Activated naive CD8-positive, alpha-beta T cell treated with anti-CD3 and anti-CD28 coated beads, Interleukin-2, amount 50 U/mL, for 24 hours (primary cell): ENCODE results near the gene DNMBP.
"Not testable (repeated sequence)": the region's sequence is repeated elsewhere in the genome, so short reads cannot be mapped to it uniquely, and the experiment has no call there.

Experiments
- ATAC-seq: fragments of 150-1000 bp; cut with Tn5 transposase; one replicate; pipeline ENCODE4 v1.10.0; 2021
- DNase-seq: peaks from one replicate; pipeline ENCODE4 v3.0.0; 2021
- H3K27ac Mint-ChIP-seq: one replicate; pipeline ENCODE4 v1.8.0; 2021; ENCODE audit warnings: mild to moderate bottlenecking, mixed read lengths
- H3K27me3 Mint-ChIP-seq: one replicate; pipeline ENCODE4 v1.8.0; 2021; ENCODE audit warnings: mixed read lengths
- H3K36me3 Mint-ChIP-seq: one replicate; pipeline ENCODE4 v1.8.0; 2021; ENCODE audit warnings: low read depth, mixed read lengths
- H3K4me1 Mint-ChIP-seq: one replicate; pipeline ENCODE4 v1.8.0; 2021; ENCODE audit warnings: mixed read lengths
- H3K4me3 Mint-ChIP-seq: one replicate; pipeline ENCODE4 v1.8.0; 2021; ENCODE audit warnings: mild to moderate bottlenecking, moderate library complexity, mixed read lengths
- H3K9me3 Mint-ChIP-seq: one replicate; pipeline ENCODE4 v1.8.0; 2021; ENCODE audit warnings: mixed read lengths

DNMBP gene

DNA sequence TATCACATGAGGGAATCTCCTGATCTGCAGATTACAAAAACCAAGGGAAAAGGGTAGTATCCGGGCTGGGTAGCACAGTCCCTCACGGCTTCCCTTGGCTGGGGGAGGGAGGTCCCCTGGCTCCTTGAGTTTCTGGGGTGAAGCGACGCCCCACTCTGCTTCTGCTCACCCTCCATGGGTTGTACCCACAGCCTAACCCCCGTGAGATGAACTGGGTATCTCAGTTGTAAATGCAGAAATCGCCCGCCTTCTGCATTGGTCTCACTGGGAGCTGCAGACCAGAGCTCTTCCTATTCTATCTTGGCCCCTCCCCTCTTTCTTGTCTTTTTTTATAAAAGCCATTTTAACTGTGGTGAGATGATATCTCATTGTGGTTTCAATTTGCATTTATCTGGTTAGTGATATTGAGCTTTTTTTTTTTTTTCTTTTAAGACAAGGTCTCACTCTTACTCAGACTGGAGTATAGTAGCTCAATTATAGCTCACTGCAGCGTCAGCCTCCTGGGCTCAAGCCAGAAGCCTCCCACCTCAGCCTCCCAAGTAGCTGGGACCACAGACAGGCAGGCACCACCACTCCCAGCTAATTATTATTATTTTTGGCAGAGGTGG, 139.5 kb downstream of the DNMBP start:
- peak overlapping the region; percentile 73 for H3K27ac Mint-ChIP-seq
- DNase-seq = peak; percentile 60
- ATAC-seq = peak; percentile 96

DNA sequence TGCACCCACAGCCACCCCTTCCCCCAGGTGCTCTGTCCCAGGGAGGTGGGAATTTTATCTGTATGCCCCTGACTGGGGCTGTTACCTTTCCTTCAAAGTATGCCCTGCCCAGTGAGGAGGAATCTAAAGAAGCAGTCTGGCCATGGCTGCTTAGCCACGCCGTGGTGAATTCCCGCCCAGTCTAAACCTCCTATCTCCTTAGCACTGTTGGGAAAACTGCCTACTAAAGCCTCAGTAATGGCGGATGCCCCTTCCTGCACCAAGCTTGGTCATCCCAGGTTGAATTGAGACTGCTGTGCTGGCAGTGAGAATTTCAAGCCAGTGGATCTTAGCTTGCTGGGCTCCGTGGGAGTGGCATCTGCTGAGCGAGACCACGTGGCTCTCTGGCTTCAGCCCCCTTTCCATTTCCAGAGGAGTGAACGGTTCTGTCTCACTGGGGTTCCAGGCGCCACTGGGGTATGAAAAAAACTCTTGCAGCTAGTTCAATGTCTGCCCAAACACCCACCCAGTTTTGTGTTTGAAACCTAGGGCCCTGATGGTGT, 140.1 kb downstream of the DNMBP start:
- Mint-ChIP-seq H3K4me3 (no peak overlapping the region), H3K27ac (no peak overlapping the region), H3K27me3 (peaks cover 93% of the 10 kb centered on the region), H3K9me3 (peaks cover 16% of the 10 kb centered on the region), H3K36me3 (peaks cover 12% of the 10 kb centered on the region), H3K4me1 (peaks cover 17% of the 10 kb centered on the region)
- ATAC-seq (peak; percentile 34), DNase-seq (peak; percentile 18)

More for the DNA sequence above, 139.5 kb downstream of the DNMBP start:
- Mint-ChIP-seq H3K9me3 (peaks cover 16% of the 10 kb centered on the region), H3K36me3 (peaks cover 12% of the 10 kb centered on the region), H3K4me3 (peak overlapping the region; percentile 41), H3K27me3 (peaks cover 91% of the 10 kb centered on the region), H3K4me1 (peaks cover 17% of the 10 kb centered on the region)

DNA sequence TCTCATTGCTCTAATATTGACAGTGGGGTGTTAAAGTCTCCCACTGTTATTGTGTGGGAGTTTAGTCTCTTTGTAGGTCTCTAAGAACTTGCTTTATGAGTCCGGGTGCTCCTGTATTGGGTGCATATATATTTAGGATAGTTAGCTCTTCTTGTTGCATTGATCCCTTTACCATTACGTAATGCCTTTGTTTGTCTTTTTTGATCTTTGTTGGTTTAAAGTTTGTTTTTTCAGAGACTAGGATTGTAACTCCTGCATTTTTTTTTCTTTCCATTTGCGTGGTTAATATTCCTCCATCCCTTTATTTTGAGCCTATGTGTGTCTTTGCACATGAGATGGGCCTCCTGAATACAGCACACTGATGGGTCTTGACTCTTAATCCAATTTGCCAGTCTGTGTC, 142.5 kb downstream of the DNMBP start:
- H3K36me3 Mint-ChIP-seq = peaks cover 12% of the 10 kb centered on the region
- H3K4me1 Mint-ChIP-seq = peaks cover 17% of the 10 kb centered on the region
- not testable (repeated sequence) for ATAC-seq, H3K4me3 Mint-ChIP-seq, DNase-seq, H3K27ac Mint-ChIP-seq
- peaks cover 83% of the 10 kb centered on the region for H3K27me3 Mint-ChIP-seq
- peaks cover 16% of the 10 kb centered on the region for H3K9me3 Mint-ChIP-seq

DNA sequence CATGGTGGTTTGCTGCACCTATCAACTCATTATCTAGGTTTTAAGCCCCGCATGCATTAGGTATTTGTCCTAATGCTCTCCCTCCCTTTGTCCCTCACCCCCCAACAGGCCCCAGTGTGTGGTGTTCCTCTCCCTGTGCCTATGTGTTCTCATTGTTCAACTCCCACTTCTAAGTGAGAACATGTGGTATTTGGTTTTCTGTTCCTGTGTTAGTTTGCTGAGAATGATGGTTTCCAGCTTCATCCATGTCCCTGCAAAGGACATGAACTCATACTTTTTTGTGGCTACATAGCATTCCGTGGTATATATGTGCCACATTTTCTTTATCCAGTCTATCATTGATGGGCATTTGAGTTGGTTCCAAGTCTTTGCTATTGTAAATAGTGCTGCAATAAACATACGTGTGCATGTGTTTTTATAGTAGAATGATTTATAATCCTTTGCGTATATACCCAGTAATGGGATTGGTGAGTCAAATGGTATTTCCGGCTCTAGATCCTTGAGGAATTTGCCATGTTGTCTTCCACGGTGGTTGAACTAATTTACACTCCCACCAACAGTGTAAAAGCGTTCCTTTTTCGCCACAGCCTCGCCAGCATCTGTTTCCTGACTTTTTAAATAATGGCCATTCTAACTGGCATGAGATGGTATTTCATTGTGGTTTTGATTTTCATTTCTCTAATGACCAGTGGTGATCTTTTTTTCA, 146.1 kb downstream of the DNMBP start:
- not testable (repeated sequence) for H3K27ac Mint-ChIP-seq, ATAC-seq, H3K4me1 Mint-ChIP-seq, DNase-seq, H3K4me3 Mint-ChIP-seq
- H3K36me3 Mint-ChIP-seq = peaks cover 12% of the 10 kb centered on the region
- peaks cover 70% of the 10 kb centered on the region for H3K27me3 Mint-ChIP-seq
- H3K9me3 Mint-ChIP-seq = peaks cover 16% of the 10 kb centered on the region

DNA sequence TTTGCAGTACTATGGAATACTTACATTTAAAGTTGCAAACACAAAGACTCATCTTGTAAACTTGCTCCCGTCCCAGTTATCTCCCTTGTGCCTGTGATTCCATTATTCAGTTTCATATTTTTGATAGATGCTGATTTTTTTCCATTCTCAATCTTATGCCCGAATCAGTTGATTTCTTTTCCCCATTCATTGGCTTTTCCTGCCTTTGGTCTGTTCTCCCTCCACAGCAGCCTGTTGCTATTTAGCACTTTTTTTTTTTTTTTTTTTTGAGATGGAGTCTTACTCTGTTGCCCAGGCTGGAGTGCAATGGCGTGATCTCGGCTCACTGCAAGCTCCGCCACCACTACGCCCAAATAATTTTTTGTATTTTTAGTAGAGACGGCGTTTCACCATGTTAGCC, 149.3 kb downstream of the DNMBP start:
- Mint-ChIP-seq H3K27me3 (peaks cover 42% of the 10 kb centered on the region), H3K4me1 (no peaks in the 10 kb centered on the region), H3K27ac (no peak overlapping the region), H3K9me3 (no peaks in the 10 kb centered on the region), H3K36me3 (no peaks in the 10 kb centered on the region), H3K4me3 (no peak overlapping the region)
- ATAC-seq (no peak), DNase-seq (no peak)

DNA sequence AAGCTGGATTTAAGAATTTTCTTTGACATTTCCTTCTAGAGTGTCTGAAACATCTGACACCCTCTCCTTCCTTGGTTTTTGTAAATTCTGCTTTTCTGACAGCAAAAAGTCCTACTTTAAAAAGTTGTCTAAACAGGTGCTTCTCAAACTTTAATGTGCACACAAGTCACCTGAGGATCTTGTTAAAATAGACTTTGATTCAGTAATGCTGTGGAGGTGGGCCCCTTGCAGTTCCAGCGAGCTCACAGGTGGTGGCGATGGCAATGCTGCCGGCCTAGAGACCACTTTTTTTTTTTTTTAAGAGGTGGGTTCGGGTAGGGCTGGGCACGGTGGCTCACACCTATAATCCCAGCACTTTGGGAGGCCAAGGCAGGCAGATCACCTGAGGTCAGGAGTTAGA, 150.2 kb downstream of the DNMBP start:
- no peak for DNase-seq
- Mint-ChIP-seq H3K4me3 (no peak overlapping the region), H3K9me3 (no peaks in the 10 kb centered on the region), H3K27me3 (peaks cover 35% of the 10 kb centered on the region), H3K4me1 (no peaks in the 10 kb centered on the region), H3K36me3 (no peaks in the 10 kb centered on the region), H3K27ac (no peak overlapping the region)
- ATAC-seq = no peak

DNA sequence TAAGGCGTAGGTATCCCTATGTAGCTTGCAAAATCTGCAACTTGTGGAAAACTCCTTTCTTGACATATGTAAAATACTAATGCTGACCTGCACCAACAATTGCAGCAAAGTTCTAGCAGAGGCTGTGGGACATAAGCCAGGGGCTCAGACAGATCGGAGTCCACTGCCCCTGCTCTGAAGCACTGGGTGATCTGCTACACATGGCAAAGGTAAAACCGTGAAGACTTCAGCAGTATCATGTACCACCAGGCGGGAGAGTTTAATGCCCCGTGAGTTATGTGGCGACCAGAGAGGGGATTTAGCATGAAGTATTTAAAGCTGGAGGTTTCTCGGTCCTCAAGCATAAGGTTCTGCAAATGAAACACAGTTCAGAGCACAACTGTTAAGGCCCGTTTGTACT, 150.9 kb downstream of the DNMBP start:
- ATAC-seq = no peak
- no peak overlapping the region for H3K27ac Mint-ChIP-seq

DNA sequence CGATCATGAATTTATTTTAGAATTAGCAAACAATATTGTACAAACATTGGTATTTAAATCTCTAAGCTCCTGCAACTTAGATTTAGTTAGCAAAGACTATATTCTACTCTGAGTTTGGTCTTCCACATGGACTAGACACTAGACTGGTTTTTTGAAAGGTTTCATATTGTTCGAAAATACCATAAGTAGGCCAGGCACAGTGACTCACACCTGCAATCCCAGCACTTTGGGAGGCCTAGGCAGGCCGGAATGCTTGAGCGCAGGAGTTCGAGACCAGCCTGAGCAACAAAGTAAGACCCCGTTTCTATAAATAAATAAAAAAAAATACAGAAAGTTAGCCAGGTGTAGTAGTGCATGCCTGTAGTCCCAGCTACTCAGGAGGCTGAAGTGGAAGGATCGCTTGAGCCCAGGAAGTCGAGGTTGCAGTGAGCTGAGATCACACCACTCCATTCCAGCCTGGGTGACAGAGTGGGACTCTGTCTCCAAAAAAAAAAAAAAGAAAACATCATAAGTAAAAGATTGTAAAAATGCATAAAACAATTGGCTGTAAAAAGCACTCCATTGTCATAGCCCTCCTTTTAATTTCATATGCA, 154.2 kb downstream of the DNMBP start:
- Mint-ChIP-seq H3K4me1 (no peaks in the 10 kb centered on the region), H3K4me3 (no peak overlapping the region), H3K27me3 (peaks cover 13% of the 10 kb centered on the region), H3K36me3 (peaks cover 6% of the 10 kb centered on the region), H3K27ac (no peak overlapping the region), H3K9me3 (no peaks in the 10 kb centered on the region)
- ATAC-seq (no peak), DNase-seq (no peak)

More for the DNA sequence above, 150.9 kb downstream of the DNMBP start:
- no peaks in the 10 kb centered on the region for H3K4me1 Mint-ChIP-seq
- no peaks in the 10 kb centered on the region for H3K9me3 Mint-ChIP-seq
- no peak overlapping the region for H3K4me3 Mint-ChIP-seq
- no peaks in the 10 kb centered on the region for H3K36me3 Mint-ChIP-seq
- peaks cover 28% of the 10 kb centered on the region for H3K27me3 Mint-ChIP-seq
- DNase-seq = no peak

DNA sequence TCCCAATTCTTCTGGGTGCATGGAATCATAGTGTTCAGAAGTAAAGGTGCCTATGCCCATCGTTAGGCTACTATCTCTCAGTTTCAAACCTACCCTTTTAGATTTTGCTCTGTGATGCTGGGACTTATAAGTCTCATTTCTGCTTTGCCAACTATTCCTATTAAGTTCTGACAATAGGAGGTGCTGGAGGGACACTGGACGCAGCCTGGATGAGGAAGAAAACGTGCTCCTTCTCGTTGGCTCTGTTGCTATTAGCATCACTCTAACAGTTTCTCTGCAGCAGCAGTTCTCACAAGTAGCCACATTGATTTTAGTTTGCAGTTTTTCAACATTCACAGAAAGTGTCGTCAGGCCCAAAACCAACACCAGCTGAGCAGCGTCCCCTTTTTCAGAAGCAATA, 154.9 kb downstream of the DNMBP start:
- no peaks in the 10 kb centered on the region for H3K9me3 Mint-ChIP-seq

DNA sequence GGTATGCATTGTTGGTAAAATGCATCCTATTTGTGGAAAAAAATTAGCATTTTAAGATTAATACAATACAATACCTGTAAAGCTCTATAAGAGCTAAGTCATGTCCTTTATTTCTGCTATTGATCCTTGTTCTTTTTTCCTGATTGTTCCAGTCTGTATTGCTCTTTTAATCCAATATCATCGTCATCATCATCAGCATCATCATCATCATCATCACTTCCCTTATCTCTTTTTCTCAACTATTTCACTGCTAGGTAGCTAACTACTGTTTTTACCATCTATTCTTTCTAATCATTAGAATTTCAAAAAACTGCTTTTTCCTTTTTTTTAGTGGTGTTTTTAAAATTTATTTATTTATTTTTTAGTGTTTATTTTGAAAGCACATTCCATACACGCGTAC, 156.1 kb downstream of the DNMBP start:
- H3K4me3 Mint-ChIP-seq = no peak overlapping the region
- no peak overlapping the region for H3K27ac Mint-ChIP-seq
- H3K36me3 Mint-ChIP-seq = peaks cover 6% of the 10 kb centered on the region
- peaks cover 3% of the 10 kb centered on the region for H3K27me3 Mint-ChIP-seq
- no peaks in the 10 kb centered on the region for H3K4me1 Mint-ChIP-seq
- H3K9me3 Mint-ChIP-seq = no peaks in the 10 kb centered on the region
- no peak for DNase-seq
- ATAC-seq = no peak

More for the DNA sequence above, 154.9 kb downstream of the DNMBP start:
- ATAC-seq = no peak
- Mint-ChIP-seq H3K36me3 (peaks cover 6% of the 10 kb centered on the region), H3K4me3 (no peak overlapping the region), H3K27me3 (peaks cover 10% of the 10 kb centered on the region), H3K27ac (no peak overlapping the region), H3K4me1 (no peaks in the 10 kb centered on the region)
- no peak for DNase-seq

DNA sequence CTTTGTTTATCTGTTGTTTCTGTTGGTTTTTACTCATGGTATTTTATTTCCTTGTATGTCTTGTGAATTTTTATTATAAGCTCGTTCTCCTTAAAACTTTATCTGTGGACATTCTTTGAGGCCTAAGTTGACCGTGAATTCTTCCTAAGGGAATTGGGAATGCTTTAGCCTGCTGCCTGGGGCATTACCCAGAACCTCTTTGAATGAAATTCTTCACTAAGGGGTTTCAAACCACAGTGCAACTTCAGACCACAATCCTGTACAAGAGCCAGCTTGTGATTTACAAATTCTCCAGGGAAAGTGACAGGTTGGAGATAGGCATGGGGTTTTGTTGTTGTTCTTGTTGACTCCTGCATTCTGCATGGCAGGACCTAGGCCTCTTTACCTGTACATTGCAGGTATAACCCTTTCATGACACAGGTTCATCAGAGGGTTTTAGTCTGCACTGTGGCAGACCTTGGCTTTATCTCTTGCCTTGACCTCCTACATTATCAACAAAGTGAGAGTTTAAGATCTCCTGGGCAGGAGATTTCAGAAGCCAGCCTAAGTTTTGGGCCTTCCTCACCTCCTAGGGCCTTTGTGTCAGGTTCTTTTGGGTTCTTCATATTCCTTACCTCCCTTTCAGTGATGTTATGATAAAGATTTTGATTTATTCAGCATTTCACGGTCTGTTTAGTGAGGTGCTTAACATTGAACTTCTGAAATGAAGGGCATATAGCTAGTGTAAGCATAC, 157.1 kb downstream of the DNMBP start:
- no peaks in the 10 kb centered on the region for H3K4me1 Mint-ChIP-seq
- ATAC-seq (no peak), DNase-seq (no peak)
- no peak overlapping the region for H3K27ac Mint-ChIP-seq
- H3K4me3 Mint-ChIP-seq = no peak overlapping the region
- peaks cover 6% of the 10 kb centered on the region for H3K36me3 Mint-ChIP-seq
- H3K9me3 Mint-ChIP-seq = no peaks in the 10 kb centered on the region
- H3K27me3 Mint-ChIP-seq = peaks cover 1% of the 10 kb centered on the region

DNA sequence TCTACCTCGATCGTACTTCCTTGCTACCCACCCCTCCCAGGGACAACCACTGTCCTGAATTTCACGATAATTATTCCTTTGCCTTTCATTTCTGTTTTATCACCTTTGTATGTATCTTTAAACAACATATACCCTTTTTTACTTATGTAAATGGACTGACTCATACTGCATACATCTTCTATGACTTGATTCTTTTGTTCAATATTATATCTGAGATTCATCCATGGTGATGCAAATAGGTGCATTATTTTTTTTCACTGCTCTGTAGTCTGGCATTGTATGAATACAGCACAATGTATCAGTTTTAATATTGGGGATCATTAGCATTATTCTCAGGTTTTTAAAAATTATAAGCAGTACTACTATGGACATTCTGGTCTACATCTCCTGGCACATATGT, 157.9 kb downstream of the DNMBP start:
- no peak for ATAC-seq
- no peaks in the 10 kb centered on the region for H3K9me3 Mint-ChIP-seq
- H3K27me3 Mint-ChIP-seq = no peaks in the 10 kb centered on the region
- no peaks in the 10 kb centered on the region for H3K4me1 Mint-ChIP-seq
- peaks cover 6% of the 10 kb centered on the region for H3K36me3 Mint-ChIP-seq
- no peak overlapping the region for H3K27ac Mint-ChIP-seq
- no peak for DNase-seq
- H3K4me3 Mint-ChIP-seq = no peak overlapping the region

DNA sequence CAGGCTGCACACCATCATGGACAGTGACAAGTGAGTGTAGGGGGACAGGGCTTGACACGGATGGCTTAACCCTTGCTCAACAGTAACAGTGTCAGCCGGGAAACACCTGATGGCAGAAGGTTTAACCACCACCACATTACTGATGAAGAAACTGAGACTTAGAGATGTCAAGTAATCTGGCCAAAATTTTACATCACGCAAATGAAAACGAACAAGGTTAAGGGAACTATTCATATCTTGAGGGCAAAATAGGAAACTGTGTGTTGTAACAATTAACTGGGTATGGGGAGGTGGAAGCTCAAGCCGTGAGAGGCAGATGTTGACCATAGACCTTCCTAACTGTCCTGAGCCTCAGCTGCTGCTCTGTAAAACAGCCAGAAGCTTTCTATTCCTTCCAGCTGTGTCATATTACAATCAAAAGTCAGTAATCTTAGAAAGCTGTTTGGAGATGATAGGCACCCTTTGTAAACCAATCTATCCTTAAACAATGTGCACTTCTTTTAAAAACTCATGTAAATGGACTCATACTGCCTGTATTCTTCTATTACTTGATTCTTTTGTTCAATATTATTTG, 158.9 kb downstream of the DNMBP start:
- Mint-ChIP-seq H3K27me3 (peaks cover 2% of the 10 kb centered on the region), H3K4me3 (no peak overlapping the region), H3K9me3 (no peaks in the 10 kb centered on the region), H3K27ac (no peak overlapping the region), H3K36me3 (peaks cover 6% of the 10 kb centered on the region), H3K4me1 (peaks cover 4% of the 10 kb centered on the region)
- ATAC-seq (no peak), DNase-seq (no peak)

DNA sequence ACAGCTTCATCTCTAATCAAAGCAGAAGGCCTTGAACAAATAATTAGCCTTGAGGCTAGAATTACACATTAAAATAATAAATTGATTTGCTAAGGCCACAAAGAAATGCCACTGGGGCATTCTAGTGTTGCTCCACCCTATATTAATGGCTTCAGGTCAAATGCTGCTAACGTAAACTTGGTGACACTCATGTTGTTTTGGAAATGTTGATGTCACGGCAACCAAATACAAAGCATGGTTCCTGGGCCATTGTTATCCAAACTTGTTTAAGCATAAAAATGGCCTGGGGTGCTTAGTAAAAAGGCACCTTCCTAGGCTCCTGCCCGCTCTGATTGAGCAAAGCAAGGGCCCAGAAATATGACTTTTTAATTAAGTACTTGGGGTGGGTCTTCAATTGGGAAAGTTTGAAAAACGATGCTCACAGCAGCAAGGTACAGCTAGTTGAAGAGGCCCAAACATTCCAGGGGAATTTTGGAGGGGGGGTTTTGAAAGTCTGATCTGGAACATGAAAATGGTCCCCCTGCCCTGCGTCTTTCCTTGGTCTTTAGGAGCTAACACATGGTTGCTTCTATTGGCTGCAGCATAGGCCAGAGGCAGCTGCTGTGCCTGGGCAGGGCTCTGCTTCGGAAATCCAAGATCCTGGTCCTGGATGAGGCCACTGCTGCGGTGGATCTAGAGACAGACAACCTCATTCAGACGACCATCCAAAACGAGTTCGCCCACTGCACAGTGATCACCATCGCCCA, 159.6 kb downstream of the DNMBP start:
- Mint-ChIP-seq H3K9me3 (no peaks in the 10 kb centered on the region), H3K4me3 (no peak overlapping the region), H3K4me1 (peaks cover 4% of the 10 kb centered on the region), H3K36me3 (peaks cover 6% of the 10 kb centered on the region), H3K27me3 (peaks cover 2% of the 10 kb centered on the region), H3K27ac (no peak overlapping the region)
- ATAC-seq (no peak), DNase-seq (no peak)
